Brain microvascular endothelial cell (primary cell): ENCODE measurements around the gene UQCC2.

ENCODE experiments used
- DNase-seq: peaks from one replicate; pipeline ENCODE4 v3.0.0-alpha.2; 2020
- H3K27ac ChIP-seq: fragments of 250-450 bp; sonication (Bioruptor Pico); 2 replicates; pipeline ENCODE4 v1.5.1; 2020; ENCODE audit warnings: mild to moderate bottlenecking, moderate library complexity
- H3K27me3 ChIP-seq: fragments of 250-450 bp; sonication (Bioruptor Pico); replicated peaks from 2 replicates; pipeline ENCODE4 v1.5.1; 2020; ENCODE audit warnings: mild to moderate bottlenecking
- H3K36me3 ChIP-seq: fragments of 250-450 bp; sonication (Bioruptor Pico); replicated peaks from 2 replicates; pipeline ENCODE4 v1.5.1; 2020; ENCODE audit warnings: mild to moderate bottlenecking
- H3K4me3 ChIP-seq: 2 replicates; pipeline ENCODE4 v1.5.1; 2011; ENCODE audit warnings: low read depth, mild to moderate bottlenecking, control low read depth, low read length, moderate library complexity
- in situ Hi-C: cut with HindIII; loops from 2 replicates; pipeline ENCODE4 v1.10.0; 2017; ENCODE audit warnings: low sequenced_read_pairs, low pct_ligation_motif_present
- TF ChIP-seq, protein P1 (sequence below): IDR thresholded peaks from 2 replicates; pipeline ENCODE4 v1.5.1; 2011; ENCODE audit warnings: low read depth, mild to moderate bottlenecking, moderate library complexity, low read length, control low read depth, inconsistent platforms; ENCODE audit errors: missing control alignments

Gene UQCC2

GRCh38 chr6:33719326-33719987 lies 8.0 kb upstream of the UQCC2 start:
- in situ Hi-C loops = no loop called here
- no peak overlapping the region for H3K27ac ChIP-seq
- H3K4me3 ChIP-seq = no peak overlapping the region
- TF ChIP-seq, protein P1, sequence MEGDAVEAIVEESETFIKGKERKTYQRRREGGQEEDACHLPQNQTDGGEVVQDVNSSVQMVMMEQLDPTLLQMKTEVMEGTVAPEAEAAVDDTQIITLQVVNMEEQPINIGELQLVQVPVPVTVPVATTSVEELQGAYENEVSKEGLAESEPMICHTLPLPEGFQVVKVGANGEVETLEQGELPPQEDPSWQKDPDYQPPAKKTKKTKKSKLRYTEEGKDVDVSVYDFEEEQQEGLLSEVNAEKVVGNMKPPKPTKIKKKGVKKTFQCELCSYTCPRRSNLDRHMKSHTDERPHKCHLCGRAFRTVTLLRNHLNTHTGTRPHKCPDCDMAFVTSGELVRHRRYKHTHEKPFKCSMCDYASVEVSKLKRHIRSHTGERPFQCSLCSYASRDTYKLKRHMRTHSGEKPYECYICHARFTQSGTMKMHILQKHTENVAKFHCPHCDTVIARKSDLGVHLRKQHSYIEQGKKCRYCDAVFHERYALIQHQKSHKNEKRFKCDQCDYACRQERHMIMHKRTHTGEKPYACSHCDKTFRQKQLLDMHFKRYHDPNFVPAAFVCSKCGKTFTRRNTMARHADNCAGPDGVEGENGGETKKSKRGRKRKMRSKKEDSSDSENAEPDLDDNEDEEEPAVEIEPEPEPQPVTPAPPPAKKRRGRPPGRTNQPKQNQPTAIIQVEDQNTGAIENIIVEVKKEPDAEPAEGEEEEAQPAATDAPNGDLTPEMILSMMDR = no peak
- H3K27me3 ChIP-seq = peaks cover 31% of the 10 kb centered on the region
- no peak for DNase-seq
- H3K36me3 ChIP-seq = no peaks in the 10 kb centered on the region

DNA sequence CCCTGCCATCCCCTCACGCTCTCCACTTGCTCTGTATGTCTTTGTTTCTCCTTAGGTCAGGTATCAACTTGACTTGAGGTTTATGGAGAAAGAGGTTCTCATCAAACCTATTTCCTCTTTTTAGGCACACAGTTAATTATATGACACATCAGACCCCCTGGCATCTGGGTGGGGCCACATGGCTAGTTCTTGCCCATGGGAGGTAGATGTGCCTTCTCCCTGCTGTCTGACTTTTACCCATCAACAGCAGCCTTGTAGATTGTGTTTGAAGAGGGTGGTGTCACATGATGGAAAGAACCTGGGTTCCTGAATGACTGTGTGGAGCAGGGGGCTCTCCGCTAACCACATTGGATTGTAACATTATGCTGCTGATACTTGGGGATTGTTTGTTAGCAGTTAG lies 7.2 kb upstream of the UQCC2 start:
- H3K27me3 ChIP-seq = peaks cover 23% of the 10 kb centered on the region
- in situ Hi-C loops = no loop called here
- no peak for DNase-seq
- no peak overlapping the region for H3K4me3 ChIP-seq
- TF ChIP-seq, protein P1 = no peak
- no peak overlapping the region for H3K27ac ChIP-seq
- H3K36me3 ChIP-seq = no peaks in the 10 kb centered on the region

GRCh38 chr6:33717934-33718455 lies 6.5 kb upstream of the UQCC2 start:
- in situ Hi-C loops = no loop called here

DNA sequence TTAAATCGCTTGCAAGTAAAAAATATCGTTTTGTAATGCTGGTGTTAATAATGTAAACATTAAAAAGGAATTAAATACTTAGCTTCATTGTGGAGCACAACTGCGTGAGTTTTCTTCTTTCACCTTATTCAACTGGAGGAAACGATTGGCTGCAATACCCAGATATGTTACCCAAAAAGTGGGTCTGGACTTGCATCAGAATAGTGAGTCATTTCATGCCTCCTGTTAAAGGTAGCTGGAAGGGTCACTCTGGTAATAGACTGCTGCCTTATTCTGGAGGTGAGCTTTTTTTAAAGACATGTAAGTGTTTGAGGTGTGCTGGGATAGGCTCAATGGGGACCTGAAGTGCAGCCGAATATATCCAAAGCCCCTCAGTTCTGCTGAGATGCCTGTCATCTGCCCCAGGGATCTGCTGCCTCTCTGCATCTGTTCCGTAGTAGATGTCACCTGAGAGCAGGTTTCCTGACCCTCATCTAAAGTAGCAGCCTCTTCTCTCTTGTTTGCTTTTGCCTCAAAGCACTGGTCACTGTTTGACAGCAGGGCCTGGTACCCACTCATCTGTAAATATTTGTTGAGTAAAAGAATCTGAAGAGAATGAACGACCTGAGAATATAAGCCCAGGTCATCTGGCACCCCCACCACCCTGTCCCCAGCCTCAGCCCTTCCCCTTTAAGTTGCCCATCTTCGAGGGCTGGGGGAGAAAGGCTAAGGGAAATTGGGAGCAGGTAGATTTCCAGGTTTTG lies 5.6 kb upstream of the UQCC2 start:
- H3K27ac ChIP-seq = no peak overlapping the region
- no peak for DNase-seq
- in situ Hi-C loops = no loop called here
- no peaks in the 10 kb centered on the region for H3K36me3 ChIP-seq
- TF ChIP-seq, protein P1 = no peak
- H3K27me3 ChIP-seq = peaks cover 9% of the 10 kb centered on the region
- H3K4me3 ChIP-seq = no peak overlapping the region

More at GRCh38 chr6:33717934-33718455, 6.5 kb upstream of the UQCC2 start:
- TF ChIP-seq, protein P1 = no peak
- no peak overlapping the region for H3K27ac ChIP-seq
- DNase-seq = no peak
- peaks cover 17% of the 10 kb centered on the region for H3K27me3 ChIP-seq
- H3K36me3 ChIP-seq = no peaks in the 10 kb centered on the region
- H3K4me3 ChIP-seq = no peak overlapping the region

- Histone ChIP-seq H3K27ac (no peak overlapping the region), H3K36me3 (no peaks in the 10 kb centered on the region), H3K27me3 (peaks cover 2% of the 10 kb centered on the region), H3K4me3 (no peak overlapping the region)
- in situ Hi-C loops = no loop called here
- TF ChIP-seq, protein P1 = no peak
- DNase-seq = no peak
Measured at GRCh38 chr6:33716379-33716778, 4.9 kb upstream of the UQCC2 start.
